GM19240 (cell line): ENCODE measurements around the gene SLC35D3.
"Not testable (repeated sequence)": the region's sequence is repeated elsewhere in the genome, so short reads cannot be mapped to it uniquely, and the experiment has no call there.

Experiments used
- DNase-seq: peaks from one replicate; pipeline ENCODE4 v3.0.0; 2011; ENCODE audit warnings: low spot score; ENCODE audit not compliant: insufficient read length

The SLC35D3 gene

GRCh38 chr6:136921936-136922684, at the start of gene SLC35D3:
Gene SLC35D3 (plus strand): TSS chr6:136922301. CDS start chr6:136922429, 128 bp downstream.
- no peak for DNase-seq

GRCh38 chr6:136873748-136874147, 48.4 kb upstream of the SLC35D3 start:
- no peak for DNase-seq

- not testable (repeated sequence) for DNase-seq
Observed at GRCh38 chr6:136876469-136876868, 45.6 kb upstream of the SLC35D3 start.

GRCh38 chr6:136880748-136881460, 41.2 kb upstream of the SLC35D3 start:
- DNase-seq, result no peak

GRCh38 chr6:136886091-136886490, 36.0 kb upstream of the SLC35D3 start:
- no peak for DNase-seq

- DNase-seq, result no peak
Observed at GRCh38 chr6:136887953-136888352, 34.1 kb upstream of the SLC35D3 start.

- no peak for DNase-seq
Observed at GRCh38 chr6:136889271-136890193, 32.6 kb upstream of the SLC35D3 start.

- no peak for DNase-seq
Observed at GRCh38 chr6:136890194-136890839, 31.8 kb upstream of the SLC35D3 start.

GRCh38 chr6:136890986-136891385, 31.1 kb upstream of the SLC35D3 start:
- no peak for DNase-seq

- DNase-seq, result no peak
Observed at GRCh38 chr6:136893187-136893586, 28.9 kb upstream of the SLC35D3 start.

- DNase-seq, result no peak
Observed at GRCh38 chr6:136895901-136896300, 26.2 kb upstream of the SLC35D3 start.

GRCh38 chr6:136897071-136897470, 25.0 kb upstream of the SLC35D3 start:
- DNase-seq, result no peak

- DNase-seq, result no peak
Observed at GRCh38 chr6:136901212-136901784, 20.8 kb upstream of the SLC35D3 start.

GRCh38 chr6:136904477-136904876, 17.6 kb upstream of the SLC35D3 start:
- not testable (repeated sequence) for DNase-seq

- DNase-seq, result no peak
Observed at GRCh38 chr6:136914947-136915346, 7.2 kb upstream of the SLC35D3 start.

- DNase-seq, result no peak
Observed at GRCh38 chr6:136918706-136919105, 3.4 kb upstream of the SLC35D3 start.

GRCh38 chr6:136920216-136920615, 1.9 kb upstream of the SLC35D3 start:
- no peak for DNase-seq

- no peak for DNase-seq
Observed at GRCh38 chr6:136920671-136921380, 1.3 kb upstream of the SLC35D3 start.

GRCh38 chr6:136921381-136921935, 643 bp upstream of the SLC35D3 start:
- DNase-seq, result no peak

GRCh38 chr6:136922685-136923006, 545 bp downstream of the SLC35D3 start:
- no peak for DNase-seq
